ENCODE measurements around the gene GBE1.

- TF ChIP-seq CTCF (IDR thresholded peaks at IDR 0.05; ENCODE audit: insufficient read depth, low read length) (no peak), REST (IDR thresholded peaks at IDR 0.05; ENCODE audit: insufficient replicate concordance, low read depth) (no peak), POLR2AphosphoS5 (IDR thresholded peaks at IDR 0.05; ENCODE audit: low read depth) (no peak), GABPA (IDR thresholded peaks at IDR 0.05; ENCODE audit: low read depth) (no peak)
These were observed 295.3 kb downstream of the GBE1 start for GRCh38 chr3:81466201-81466560.
